Fibroblast of skin of back (primary cell): ENCODE measurements around the gene MAN2B2.

Experiments
- DNase-seq: peaks from one replicate; pipeline ENCODE4 v3.0.0-alpha.2; 2013

Gene MAN2B2

GRCh38 chr4:6546681-6547447 is 28.1 kb upstream of the MAN2B2 start:
- DNase-seq = peak; percentile 62

GRCh38 chr4:6548201-6548881 is 26.6 kb upstream of the MAN2B2 start:
- peak; percentile 28 for DNase-seq

- no peak for DNase-seq
These were observed 26.1 kb upstream of the MAN2B2 start for GRCh38 chr4:6548882-6549230.

- DNase-seq = no peak
These were observed 25.5 kb upstream of the MAN2B2 start for GRCh38 chr4:6549445-6549844.

- no peak for DNase-seq
These were observed 24.9 kb upstream of the MAN2B2 start for GRCh38 chr4:6549890-6550620.

- no peak for DNase-seq
These were observed 24.2 kb upstream of the MAN2B2 start for GRCh38 chr4:6550821-6551220.

GRCh38 chr4:6551660-6552059 is 23.3 kb upstream of the MAN2B2 start:
- DNase-seq = no peak

GRCh38 chr4:6555519-6555918 is 19.5 kb upstream of the MAN2B2 start:
- DNase-seq = no peak

GRCh38 chr4:6556263-6556662 is 18.7 kb upstream of the MAN2B2 start:
- DNase-seq = no peak

- DNase-seq = no peak
These were observed 17.8 kb upstream of the MAN2B2 start for GRCh38 chr4:6557185-6557584.

GRCh38 chr4:6557856-6558255 is 17.1 kb upstream of the MAN2B2 start:
- DNase-seq = no peak

- peak; percentile 60 for DNase-seq
These were observed 14.4 kb upstream of the MAN2B2 start for GRCh38 chr4:6560416-6561172.

GRCh38 chr4:6561173-6561516 is 13.8 kb upstream of the MAN2B2 start:
- DNase-seq = peak; percentile 31

GRCh38 chr4:6561706-6562371 is 13.2 kb upstream of the MAN2B2 start:
- DNase-seq = no peak

GRCh38 chr4:6562931-6563901 is 11.8 kb upstream of the MAN2B2 start:
- DNase-seq = peak; percentile 30

- DNase-seq = no peak
These were observed 10.9 kb upstream of the MAN2B2 start for GRCh38 chr4:6563935-6564645.

GRCh38 chr4:6565691-6566390 is 9.1 kb upstream of the MAN2B2 start:
- DNase-seq = no peak

GRCh38 chr4:6566391-6567190 is 8.4 kb upstream of the MAN2B2 start:
- DNase-seq = no peak

GRCh38 chr4:6567218-6567617 is 7.8 kb upstream of the MAN2B2 start:
- DNase-seq = no peak
